GM23338 (cell line): ENCODE data around the gene ULK4.

Source experiments
- EZH2 ChIP-seq: fragments of 200-600 bp; sonication (generic); IDR thresholded peaks from one replicate; pipeline ENCODE4 v1.8.0; 2017; ENCODE audit warnings: antibody characterized with exemption, mild to moderate bottlenecking, low read depth; ENCODE audit not compliant: unreplicated experiment
- EZH2phosphoT487 ChIP-seq: fragments of 200-600 bp; sonication (generic); IDR thresholded peaks from one replicate; pipeline ENCODE4 v1.8.1; 2018; ENCODE audit warnings: antibody characterized with exemption; ENCODE audit not compliant: unreplicated experiment
- POLR2AphosphoS5 ChIP-seq: IDR thresholded peaks from 2 replicates; pipeline ENCODE4 v1.6.1; 2016; ENCODE audit warnings: antibody characterized with exemption, low read depth
- TF ChIP-seq, protein P1 (sequence below), 2 experiments: fragments of 200-600 bp in 1 of 2; sonication (generic) in 1 of 2; conservative IDR thresholded peaks; 2 replicates each; pipeline versions ENCODE4 v1.5.1 to v1.6.1; 2016 to 2017; ENCODE audit warnings: antibody characterized with exemption in 2 of 2, low read depth in 2 of 2, mild to moderate bottlenecking in 2 of 2, moderate library complexity in 1 of 2
- TF ChIP-seq, protein P2 (sequence below): IDR thresholded peaks from one replicate; pipeline ENCODE4 v1.6.1; 2018; ENCODE audit warnings: antibody characterized with exemption; ENCODE audit not compliant: unreplicated experiment

DNA sequence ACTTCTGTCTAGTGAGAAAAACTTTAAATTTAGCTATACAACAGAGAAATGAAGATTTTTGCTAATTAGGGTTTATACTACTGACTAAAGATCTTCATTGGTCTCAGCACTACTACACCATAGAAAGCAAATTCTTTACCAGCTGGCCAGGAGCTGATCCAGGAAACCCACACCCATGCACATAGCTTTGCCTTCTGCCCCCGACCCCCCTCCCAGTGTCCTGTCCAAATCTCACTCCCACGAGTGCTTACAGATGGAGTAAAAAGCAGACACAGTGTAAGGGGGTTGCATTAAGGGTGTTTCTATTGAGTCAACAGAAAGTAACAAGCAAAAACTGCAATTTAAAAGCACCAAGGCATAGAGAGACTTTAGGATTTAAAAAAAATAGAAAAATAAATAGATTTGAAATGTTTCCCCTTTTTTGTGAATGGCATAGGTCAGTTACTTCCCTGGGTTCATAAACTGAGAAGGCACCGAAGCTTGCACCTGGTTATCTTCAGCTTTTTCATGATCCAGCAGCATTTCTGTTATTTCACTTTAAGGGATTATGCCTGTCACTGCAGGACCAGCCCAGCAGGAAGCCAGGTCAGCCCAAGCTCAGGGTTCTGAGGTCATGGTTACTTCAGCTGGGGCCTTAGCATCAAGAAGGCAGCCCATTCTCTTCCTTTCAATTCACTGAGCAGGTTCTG lies 638.3 kb downstream of the ULK4 start:
- no peak for TF ChIP-seq EZH2phosphoT487
- TF ChIP-seq, protein P1, sequence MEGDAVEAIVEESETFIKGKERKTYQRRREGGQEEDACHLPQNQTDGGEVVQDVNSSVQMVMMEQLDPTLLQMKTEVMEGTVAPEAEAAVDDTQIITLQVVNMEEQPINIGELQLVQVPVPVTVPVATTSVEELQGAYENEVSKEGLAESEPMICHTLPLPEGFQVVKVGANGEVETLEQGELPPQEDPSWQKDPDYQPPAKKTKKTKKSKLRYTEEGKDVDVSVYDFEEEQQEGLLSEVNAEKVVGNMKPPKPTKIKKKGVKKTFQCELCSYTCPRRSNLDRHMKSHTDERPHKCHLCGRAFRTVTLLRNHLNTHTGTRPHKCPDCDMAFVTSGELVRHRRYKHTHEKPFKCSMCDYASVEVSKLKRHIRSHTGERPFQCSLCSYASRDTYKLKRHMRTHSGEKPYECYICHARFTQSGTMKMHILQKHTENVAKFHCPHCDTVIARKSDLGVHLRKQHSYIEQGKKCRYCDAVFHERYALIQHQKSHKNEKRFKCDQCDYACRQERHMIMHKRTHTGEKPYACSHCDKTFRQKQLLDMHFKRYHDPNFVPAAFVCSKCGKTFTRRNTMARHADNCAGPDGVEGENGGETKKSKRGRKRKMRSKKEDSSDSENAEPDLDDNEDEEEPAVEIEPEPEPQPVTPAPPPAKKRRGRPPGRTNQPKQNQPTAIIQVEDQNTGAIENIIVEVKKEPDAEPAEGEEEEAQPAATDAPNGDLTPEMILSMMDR (conservative IDR thresholded peaks at IDR 0.05; ENCODE audit: low read depth in 2 of 2), result no peak
- no peak for TF ChIP-seq POLR2AphosphoS5
- TF ChIP-seq EZH2, result no peak
- TF ChIP-seq, protein P2, sequence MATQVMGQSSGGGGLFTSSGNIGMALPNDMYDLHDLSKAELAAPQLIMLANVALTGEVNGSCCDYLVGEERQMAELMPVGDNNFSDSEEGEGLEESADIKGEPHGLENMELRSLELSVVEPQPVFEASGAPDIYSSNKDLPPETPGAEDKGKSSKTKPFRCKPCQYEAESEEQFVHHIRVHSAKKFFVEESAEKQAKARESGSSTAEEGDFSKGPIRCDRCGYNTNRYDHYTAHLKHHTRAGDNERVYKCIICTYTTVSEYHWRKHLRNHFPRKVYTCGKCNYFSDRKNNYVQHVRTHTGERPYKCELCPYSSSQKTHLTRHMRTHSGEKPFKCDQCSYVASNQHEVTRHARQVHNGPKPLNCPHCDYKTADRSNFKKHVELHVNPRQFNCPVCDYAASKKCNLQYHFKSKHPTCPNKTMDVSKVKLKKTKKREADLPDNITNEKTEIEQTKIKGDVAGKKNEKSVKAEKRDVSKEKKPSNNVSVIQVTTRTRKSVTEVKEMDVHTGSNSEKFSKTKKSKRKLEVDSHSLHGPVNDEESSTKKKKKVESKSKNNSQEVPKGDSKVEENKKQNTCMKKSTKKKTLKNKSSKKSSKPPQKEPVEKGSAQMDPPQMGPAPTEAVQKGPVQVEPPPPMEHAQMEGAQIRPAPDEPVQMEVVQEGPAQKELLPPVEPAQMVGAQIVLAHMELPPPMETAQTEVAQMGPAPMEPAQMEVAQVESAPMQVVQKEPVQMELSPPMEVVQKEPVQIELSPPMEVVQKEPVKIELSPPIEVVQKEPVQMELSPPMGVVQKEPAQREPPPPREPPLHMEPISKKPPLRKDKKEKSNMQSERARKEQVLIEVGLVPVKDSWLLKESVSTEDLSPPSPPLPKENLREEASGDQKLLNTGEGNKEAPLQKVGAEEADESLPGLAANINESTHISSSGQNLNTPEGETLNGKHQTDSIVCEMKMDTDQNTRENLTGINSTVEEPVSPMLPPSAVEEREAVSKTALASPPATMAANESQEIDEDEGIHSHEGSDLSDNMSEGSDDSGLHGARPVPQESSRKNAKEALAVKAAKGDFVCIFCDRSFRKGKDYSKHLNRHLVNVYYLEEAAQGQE, result no peak
